OCI-M2 (cell line): ENCODE measurements around the gene CCDC177.

Experiments used
- DNase-seq: peaks from one replicate; lab custom pipeline; 2025; ENCODE audit not compliant: unreplicated experiment; lab: John Stamatoyannopoulos, UW

Gene CCDC177

DNA sequence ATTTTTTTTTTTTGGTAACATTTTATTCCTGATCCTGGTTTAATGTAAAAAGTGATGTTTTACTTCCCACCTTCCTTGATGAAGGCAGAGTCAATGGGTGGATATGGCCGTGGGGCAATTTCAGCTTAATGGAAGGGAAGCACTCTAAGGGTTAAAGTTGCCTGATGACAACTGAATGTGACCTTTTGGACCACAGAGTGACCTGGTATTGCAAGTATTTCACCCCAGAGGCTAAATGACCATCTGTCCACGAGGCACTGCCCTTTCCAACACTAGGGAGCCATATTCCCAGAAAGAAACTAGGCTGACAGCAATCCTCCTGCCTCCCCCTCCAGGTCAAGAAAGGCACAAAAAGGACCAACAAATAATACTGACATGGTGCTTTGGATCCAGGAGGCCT lies 4.8 kb downstream of the CCDC177 start:
- no peak for DNase-seq

DNA sequence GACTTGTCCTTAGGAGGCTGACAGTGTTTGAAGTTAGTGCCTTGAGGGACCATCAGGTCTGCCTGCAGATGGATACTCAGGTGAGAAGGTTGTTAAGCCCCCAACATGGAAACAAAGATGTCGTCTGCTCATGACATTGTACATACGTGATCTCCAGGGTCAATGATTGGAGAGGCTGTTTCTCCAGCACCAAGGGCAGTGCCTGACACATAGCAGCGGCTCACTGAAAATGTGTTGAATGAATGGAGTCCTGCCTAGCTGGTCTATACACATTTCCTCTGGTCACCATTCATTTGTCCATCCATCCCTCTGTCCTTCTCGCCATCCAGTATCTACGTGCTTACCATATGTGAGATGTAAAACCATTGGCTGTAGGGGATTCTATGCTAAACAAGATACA lies 7.1 kb downstream of the CCDC177 start:
- no peak for DNase-seq

- no peak for DNase-seq
Observed at GRCh38 chr14:69561893-69562292, 12.8 kb downstream of the CCDC177 start.

DNA sequence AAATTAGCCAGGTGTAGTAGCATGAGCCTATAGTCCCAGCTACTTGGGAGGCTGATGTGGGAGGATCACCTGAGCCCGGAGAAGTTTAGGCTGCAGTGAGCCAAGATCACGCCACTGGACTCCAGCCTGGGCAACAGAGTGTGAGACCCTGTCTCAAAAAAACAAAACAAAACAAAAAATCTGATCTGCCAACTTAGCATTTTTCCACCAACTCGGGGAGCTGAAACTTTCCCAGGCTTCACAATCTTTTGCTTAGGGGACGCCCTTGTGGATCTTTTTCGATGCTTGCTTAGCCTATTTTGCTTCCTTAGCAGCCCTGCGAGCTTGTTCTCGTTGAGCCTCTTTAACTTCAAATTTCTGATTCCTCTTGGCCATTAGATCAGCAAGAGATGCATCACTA lies 13.8 kb downstream of the CCDC177 start:
- no peak for DNase-seq

DNA sequence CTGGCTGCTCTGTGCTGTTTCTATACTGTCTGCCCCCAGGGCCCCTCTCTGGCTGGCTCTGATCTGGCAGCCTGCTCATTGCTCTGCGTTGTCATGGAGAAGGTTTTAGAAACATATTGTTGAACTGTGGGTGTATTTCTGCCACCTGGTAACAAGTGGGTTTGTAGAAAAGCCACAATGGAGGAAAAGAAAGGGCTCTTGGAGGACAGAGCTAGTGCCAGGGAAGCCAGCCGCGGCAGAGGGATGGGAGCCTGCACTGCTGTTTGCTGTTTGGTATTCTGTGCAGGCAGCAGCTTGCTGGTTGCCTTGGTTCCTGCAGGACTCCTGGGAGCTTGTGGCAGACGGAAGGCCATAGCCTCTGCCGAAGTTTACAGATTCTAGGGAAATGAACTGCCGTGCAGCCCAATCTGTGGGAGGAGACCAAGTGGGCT lies 15.1 kb downstream of the CCDC177 start:
- no peak for DNase-seq

DNA sequence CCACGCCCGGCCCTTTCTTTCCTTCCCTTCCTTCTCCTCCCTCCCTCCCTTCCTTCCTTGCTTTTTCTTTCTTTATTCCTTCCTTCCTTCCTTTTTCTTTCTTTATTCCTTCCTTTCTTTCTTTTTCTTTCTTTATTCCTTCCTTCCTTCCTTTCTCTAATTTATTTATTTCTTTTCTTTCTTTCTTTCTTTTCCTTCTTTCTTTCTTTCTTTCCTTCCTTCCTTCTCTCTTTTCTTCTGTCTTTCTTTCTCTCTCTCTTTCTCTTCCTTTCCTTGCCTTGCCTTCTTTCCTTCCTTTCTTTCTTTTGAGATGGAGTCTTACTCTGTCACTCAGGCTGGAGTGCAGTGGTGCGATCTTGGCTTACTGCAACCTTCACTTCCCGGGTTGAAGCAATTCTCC lies 15.9 kb downstream of the CCDC177 start:
- DNase-seq, result no peak

- DNase-seq, result no peak
Observed at GRCh38 chr14:69554500-69554899, 20.2 kb downstream of the CCDC177 start.

DNA sequence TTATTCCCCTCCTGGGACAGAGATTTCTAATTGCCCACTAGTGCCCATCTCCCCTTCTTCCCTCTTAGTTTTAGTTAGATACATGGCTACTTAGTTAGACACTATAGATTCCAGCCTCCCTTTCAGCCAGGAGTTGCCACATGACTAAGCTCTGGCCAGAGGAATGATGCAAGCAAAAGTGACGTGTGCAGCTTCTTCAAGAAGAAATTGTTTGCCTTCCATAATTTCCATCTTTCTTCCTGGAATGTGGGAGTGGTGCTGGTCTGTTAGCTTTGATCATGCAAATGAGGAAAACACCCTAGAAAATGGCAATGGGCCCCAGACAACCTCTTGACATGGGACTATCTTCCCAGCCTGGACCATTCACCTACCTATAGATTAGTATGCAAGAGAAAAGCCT lies 21.4 kb downstream of the CCDC177 start:
- DNase-seq, result no peak

DNA sequence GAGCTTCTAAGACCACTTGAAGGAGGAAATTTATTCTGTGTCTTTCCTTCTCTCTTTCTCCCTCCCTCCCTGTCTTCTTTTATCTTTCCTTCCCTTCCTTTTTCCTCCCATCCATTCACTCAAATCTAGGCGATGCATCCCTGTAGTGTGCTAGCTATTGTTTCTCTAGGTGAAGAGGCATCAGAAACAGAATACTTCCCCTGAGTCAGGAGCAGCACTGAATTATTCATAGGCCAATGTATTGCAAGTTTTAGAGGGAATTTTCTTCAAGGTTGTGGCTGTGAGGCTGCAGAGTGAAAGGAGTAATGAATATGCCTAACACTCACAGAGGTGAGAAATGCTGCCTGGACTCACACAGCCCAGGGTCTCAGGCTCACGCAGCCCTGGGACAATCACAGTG lies 23.2 kb downstream of the CCDC177 start:
- DNase-seq, result no peak

- no peak for DNase-seq
Observed at GRCh38 chr14:69548566-69548965, 26.1 kb downstream of the CCDC177 start.

DNA sequence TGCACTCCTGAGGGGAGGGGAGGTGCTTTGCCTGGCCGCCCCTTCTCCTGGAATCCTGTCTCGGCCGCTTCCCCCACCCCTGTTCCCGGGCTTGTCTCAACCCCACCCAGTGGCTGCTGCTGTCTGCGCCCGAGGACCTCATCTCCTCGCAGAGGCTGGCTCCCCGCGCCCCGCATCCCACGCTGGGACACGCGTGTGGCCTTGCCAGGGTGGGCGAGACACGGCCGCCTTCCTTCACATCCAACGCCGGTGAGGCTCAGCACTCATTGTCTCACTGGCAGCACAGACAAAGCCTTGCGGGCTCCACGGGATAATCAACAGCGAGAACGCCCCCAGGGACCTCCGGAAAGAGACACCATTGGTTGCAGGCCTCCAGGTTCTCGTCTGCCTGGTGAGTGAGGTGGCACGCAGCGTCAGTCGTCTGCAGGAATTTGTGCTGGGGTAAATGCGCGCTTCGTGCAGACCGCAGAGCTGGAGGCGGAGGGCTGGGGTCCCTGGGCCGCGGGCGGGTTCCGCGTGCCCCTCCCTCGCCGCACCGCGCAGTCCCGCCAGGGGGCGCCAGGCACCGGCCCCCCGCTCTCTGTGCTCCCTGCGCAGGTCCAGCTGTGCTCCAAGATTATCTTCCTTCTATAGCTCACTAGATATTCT lies 26.8 kb downstream of the CCDC177 start:
- DNase-seq, result no peak

DNA sequence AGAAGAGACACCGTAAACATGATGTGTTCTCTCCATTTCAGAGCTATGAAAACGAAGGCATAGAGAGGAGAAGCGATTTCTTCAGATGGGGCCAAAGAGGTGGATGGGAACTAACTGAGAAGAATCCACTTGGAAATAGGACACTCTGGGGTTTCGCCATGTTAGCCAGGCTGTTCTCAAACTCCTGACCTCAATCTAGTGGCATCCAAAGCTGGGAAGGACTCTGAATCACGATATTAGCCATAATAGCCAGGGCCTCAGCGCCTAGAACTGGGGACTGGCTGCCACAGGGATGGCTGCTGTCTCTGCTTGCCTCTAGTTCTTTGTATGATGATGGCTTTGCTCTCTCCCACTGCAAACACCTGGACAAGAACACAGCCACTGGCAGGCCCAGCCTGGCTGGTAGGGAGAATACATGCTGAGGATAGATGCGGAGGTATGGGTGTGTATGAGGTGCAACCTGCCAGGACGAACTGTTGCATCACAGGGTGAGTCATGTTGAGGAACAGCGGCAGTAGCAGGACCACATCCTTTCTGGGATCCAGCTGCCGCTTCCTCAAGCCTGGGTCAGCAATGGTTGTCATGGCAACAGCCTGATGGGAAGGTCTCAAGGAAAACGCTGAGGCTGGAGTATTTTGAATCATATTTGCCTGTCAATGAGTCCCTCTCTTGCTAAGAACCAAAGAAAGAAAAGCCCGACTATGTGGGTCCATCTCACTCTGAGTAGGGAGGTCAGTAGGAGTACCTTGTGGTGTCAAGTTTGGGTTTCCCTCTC lies 31.1 kb downstream of the CCDC177 start:
- DNase-seq, result no peak

DNA sequence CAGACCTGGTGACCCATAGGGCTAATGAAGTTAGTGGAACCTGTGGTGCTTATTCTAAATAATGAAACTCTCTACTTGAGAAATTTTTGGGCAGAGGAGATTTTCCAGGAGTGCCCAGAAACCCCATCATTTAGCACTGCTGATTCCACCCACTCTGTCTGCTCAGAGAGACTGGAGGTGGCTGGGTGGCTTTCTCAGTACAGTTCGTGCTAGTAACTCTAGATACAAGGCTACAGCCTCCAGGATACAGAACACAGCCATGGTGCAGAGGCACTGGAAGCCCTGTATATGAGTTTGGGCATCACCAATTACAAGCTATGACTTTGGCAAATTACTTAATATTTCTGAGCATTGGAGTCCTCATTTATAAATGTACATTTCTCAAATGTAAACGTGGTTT lies 32.4 kb downstream of the CCDC177 start:
- DNase-seq, result no peak

GRCh38 chr14:69540654-69541335 lies 33.9 kb downstream of the CCDC177 start:
- no peak for DNase-seq

DNA sequence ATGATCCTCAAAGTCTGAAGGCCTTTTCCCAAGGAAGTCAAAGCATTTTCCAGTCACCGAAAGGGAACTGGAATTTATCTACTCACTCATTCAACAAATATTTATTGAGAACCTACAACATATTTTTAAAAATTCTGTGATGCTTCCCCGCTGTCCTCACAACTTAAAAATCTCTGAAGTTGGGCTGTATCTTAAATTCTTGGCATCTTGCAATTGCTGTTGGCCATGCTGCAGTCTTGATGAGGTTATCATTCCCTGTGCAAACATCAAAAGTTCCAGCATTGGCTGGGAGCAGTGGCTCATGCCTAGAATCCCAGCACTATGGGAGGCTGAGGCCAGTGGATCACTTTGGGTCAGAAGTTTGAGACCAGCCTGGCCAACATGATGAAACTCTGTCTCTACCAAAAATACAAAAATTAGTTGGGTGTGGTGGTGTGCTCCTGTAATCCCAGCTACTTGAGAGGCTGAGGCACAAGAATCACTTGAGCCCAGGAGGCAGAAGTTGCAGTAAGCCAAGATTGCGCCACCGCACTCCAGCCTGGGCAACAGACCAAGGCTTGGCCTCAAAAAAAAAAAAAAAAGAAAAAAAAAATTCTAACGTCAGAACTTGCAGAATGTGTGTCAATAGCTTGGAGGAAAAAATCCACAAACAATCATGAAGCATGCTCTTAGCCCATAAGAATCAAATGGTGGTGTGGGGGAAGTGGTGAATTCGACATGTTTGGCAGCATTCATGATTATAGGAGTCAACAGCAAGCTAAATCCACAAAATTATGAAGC lies 34.9 kb downstream of the CCDC177 start:
- no peak for DNase-seq

- no peak for DNase-seq
Observed at GRCh38 chr14:69538766-69539165, 35.9 kb downstream of the CCDC177 start.

GRCh38 chr14:69537900-69538299 lies 36.8 kb downstream of the CCDC177 start:
- DNase-seq, result no peak

DNA sequence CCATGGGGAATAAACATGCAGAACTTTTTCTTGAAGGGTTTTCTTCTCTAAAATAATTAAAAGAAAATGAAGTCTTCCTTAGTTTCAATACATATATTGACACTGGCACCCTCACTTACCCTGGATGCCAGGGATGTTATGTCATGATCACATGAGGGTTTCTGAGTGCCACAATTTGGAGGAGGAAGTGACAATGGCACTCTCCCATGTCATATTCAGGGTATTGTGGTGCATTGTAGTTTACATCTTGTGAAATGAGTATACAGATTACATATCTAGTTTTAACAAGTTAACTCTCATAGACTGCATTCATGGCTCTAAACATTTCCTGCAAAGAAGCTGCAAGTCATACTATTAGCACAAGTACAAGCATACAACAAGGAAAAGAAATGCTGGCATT lies 37.7 kb downstream of the CCDC177 start:
- no peak for DNase-seq

DNA sequence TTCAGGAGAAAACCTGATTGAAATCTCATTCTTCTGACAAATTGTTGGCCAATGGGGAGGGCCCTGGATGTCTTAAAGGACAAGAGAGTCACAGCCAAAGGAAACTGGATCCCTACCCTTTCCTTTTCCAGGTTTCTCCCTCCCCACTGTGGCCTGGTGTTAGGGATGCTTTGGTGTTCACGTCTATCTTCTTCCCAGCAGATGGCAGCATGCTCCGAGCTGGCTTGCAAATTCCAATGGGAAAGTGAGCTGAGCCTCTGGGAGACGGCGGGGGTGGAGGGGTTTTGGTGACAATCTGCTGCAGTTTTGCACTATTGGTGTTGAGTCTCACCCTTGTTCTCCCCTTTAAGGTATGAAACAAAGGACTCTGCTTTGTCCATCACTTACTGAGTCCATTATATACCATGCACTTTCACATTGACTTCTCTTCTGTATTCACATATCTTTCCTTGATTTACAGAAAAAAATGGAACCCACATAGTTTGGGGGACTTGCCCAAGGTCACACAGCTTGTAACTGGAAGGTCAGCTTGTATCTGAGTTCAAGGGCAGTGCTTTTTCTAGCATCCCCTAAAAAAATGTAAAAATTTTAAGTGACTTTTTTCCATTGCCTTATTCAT lies 39.3 kb downstream of the CCDC177 start:
- no peak for DNase-seq

DNA sequence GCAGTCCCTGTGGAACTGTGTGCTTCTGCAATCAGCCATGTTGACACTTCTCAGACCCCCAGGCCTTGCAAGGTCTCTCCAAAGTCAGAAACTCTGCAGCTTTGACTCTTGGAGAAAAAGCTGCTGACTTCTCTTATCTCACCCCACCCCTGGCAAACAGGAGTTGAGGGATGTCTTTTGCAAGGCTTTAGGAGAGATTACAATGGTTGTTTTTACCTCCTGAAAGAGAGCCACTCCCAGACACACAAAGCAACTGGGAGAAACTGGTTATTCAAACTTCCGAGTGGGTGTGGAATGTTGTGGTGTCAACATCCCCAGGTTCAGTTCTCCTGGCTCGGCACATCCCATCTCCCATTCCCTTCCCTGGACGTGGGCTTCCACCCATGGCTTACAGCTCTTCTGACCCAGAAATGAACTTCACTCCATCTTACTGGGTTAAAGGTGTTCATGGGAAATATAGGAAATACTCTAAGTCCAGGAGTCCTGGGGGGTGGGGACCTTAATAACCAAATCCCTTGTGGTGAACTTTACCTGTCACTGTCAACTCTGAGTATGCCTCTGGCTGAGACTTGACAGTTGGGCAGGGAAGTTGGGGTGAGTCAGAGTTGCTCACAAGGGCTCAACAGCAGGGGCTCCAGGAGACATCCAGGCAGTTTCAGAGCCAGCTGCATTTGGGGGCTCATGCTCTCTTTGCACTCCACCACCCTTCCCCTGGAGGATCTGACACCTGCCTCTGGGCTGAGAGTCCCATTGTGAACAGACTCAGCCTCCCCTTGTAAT lies 41.9 kb downstream of the CCDC177 start:
- no peak for DNase-seq
